HG02759 (cell line): ENCODE data around the gene ERO1B.
"Not testable (repeated sequence)": the region's sequence is repeated elsewhere in the genome, so short reads cannot be mapped to it uniquely, and the experiment has no call there.

Experiments used
- ATAC-seq: cut with Tn5 transposase; IDR thresholded peaks from one replicate; pipeline ENCODE4 v1.9.1; 2021; ENCODE audit warnings: mild to moderate bottlenecking, moderate library complexity; ENCODE audit not compliant: unreplicated experiment

ERO1B gene

GRCh38 chr1:236193184-236193583 lies 88.6 kb downstream of the ERO1B start:
- no peak for ATAC-seq

- not testable (repeated sequence) for ATAC-seq
Observed at GRCh38 chr1:236188084-236188483, 93.7 kb downstream of the ERO1B start.

GRCh38 chr1:236186471-236186870 lies 95.3 kb downstream of the ERO1B start:
- ATAC-seq: not testable (repeated sequence)

DNA sequence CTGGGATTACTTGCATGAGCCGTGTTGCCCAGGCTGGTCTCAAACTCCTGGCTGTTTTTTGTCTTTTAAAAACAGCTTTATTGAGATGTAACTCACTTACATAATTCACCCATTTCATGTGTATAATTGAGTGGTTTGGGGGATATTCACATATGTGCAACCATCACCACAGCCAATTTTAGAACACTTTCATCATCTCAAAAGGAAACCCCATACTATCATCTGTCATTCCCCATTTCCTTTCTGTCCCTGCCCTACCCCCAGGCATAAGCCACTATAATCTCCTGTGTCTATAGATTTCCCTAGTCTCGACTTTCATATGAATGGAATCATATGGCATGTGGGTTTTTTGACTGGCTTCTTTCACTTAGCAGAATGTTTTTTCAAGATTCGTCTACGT lies 96.1 kb downstream of the ERO1B start:
- ATAC-seq: no peak

DNA sequence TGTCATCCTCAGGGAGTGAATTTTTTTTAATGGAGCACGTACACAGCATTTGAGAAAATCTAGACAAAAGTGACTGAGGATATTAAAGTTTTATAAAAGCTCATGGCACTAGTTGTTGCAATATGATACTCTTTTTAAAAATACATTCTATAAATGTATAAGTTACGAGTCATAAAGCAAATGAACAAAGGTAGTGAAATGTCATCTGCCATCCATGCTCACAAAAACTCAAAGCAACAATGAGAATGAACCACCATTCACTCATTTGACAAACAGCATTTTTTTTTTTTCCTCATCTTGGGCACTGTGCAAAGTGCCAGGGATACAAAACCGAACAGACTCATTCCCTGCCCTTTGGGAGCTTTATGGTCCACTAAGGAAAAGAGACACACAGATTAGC lies 100.7 kb downstream of the ERO1B start:
- no peak for ATAC-seq

GRCh38 chr1:236179634-236180033 lies 102.1 kb downstream of the ERO1B start:
- no peak for ATAC-seq

DNA sequence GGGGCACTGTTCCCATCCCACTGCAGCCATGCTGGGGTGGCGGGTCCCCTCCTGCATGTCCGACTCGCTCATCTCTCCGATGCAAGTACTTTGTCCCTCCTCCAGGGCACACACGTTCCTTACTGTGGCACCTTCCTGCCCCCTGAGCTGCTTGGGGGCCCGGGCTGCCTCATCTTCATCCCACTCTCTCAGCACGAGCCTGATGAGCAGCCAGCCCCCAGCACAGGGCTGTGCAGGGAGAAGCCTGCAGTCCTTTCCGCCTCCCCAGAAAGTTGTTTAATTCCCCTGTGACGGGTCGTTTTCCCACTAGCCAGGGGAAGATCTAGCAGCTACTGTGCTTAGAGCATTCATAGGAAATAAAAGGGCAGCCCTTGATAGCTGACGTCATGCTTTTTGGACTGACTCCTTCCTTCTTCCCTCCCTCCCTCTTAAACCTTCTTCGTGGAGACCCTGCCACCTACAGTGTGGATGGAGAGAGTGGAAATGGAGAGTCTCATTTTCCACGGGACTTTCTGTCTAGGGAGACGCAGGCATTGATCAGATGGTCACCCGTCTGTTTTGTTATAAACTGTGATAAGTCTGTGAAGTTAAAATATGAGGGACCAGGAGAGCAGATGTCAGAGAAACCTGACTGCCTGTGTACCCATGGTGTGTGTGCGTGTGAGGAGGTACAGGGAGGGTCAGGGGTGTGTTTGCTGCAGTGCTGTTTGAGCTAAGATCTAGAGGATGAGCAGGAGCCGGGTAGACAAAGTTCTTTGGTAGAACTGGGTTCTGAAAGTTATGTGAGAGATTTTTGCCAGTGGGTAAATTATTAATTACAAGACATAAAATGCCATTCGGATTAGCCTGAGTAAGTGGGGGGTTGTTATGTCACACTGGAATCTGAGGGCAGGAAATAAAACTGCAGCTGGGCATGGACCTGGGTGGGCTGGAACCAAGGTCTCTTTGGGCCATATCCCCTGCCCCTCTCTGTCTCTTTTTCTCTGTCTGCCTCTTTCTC lies 105.1 kb downstream of the ERO1B start:
- ATAC-seq: no peak

- ATAC-seq: peak; percentile 84
Observed at GRCh38 chr1:236175642-236176336, 106.0 kb downstream of the ERO1B start.

DNA sequence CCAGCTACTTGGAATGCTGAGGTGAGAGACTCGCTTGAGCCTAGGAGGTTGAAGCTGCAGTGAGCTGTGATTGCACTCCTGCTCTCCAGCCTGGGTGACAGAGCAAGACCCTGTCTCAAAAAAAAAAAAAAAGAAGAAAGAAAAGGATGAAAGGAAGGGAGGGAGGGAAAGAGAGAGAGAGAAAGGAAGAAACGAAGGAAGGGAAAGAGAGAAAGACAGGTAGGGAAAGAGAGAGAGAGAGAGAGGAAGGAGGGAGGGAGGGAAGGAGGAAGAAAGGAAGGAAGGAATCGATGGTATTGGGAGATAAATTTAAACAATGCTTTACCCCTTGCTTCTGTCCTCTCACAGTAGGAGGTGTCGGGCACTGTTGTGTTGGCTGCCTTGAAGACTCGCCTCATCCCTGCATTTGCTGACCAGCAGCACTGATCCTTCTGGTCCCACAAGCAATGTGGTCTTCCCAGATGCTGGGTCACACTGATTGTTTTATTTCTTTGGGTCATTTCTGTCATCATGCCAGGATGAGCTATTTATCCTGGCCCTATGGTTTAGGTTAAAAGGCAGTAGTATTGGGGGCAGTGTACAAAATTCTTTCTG lies 108.5 kb downstream of the ERO1B start:
- no peak for ATAC-seq

- no peak for ATAC-seq
Observed at GRCh38 chr1:236172041-236172579, 109.6 kb downstream of the ERO1B start.

DNA sequence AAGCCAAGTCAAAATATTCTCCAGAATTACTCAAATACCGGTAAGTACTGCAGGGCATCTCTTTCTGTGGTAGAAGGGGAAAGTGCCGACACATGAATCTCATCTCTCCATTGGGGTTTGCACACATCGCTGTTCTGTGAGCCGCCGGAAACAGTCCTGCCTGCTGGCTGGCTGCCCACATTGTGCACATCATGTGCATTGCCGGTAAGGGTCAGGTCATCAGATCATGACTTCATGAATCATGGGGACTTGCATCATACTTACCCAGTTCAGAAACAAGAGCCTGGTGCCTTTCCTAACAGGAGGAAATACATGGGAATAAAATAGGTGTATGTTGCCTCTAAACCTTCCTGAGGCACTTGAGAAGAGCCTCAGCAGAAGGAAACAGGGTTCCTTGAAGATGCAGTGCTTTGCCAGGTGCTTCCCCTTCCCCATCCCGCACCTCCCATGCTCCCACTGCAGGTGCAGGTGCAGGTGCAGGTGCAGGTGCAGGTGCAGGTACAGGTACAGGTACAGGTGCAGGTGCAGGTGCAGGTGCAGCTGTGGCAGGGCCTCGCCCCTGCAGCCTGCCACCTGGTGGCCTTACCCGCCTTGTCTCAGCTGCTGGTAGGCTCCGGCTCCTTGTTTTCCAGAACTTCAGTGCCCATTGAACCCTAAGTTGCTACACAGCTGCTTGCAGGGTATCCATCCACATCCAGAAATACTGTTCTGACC lies 112.9 kb downstream of the ERO1B start:
- no peak for ATAC-seq

- no peak for ATAC-seq
Observed at GRCh38 chr1:236167578-236167977, 114.2 kb downstream of the ERO1B start.

DNA sequence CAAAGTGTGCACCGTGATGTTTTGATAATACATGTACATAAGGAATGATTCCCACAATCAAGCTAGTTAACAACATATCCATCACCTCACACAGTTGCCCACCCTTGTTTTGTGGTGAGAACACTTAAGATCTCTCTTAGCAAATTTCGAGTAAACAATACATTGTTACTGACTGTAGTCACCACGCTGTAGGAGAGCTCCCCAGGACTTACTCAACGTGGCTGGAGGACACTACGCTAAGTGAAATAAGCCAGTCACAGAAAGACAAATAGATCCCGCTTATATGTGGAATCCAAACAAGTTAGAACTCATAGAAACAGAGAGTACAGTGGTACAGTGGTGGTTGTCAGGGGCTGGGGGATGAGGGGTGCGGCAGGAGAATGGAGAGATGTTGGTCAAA lies 114.6 kb downstream of the ERO1B start:
- no peak for ATAC-seq

DNA sequence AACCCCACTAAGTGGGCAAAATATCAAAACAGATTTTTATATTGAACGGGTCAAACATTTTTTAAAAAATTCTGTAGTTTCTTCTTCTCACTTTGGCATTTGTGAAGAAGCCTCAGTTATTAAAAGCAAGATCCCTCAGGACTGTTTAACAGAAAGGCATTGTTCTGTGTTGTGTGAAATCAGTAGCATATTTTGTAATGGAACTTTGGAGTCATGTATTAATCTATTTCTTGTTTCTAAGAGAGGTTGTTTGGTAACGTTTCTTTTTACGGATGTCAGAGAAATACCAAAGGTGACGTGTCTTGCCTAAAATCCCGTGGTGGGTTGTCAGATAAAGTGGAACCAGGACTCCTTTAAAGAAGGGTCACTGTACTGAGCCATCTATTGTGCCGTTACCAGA lies 115.7 kb downstream of the ERO1B start:
- no peak for ATAC-seq
